Body of pancreas (tissue), 4 donors: ENCODE data around the gene PEAR1.

Experiments used
- CTCF ChIP-seq, 7 experiments: fragments of 450-650 bp in 4 of 7; fragments of 200-600 bp in 3 of 7; sonication (generic) in 3 of 7; IDR thresholded peaks; one replicate each; pipeline ENCODE4 v1.5.1; 2016 to 2019; ENCODE audit warnings: antibody characterized with exemption in 7 of 7
- POLR2A ChIP-seq, 3 donors: fragments of 450-650 bp; IDR thresholded peaks; one replicate each; pipeline ENCODE4 v1.6.1; 2016; ENCODE audit warnings: antibody characterized with exemption in 3 of 3, mild to moderate bottlenecking in 2 of 3

GRCh38 chr1:156937883-156938282, 44.4 kb downstream of the PEAR1 start:
- TF ChIP-seq POLR2A (IDR thresholded peaks at IDR 0.05), result no peak
- TF ChIP-seq CTCF (IDR thresholded peaks at IDR 0.05), result no peak
